ENCODE results near the gene THAP12.
"Not testable (repeated sequence)": the region's sequence is repeated elsewhere in the genome, so short reads cannot be mapped to it uniquely, and the experiment has no call there.

The THAP12 gene

DNA sequence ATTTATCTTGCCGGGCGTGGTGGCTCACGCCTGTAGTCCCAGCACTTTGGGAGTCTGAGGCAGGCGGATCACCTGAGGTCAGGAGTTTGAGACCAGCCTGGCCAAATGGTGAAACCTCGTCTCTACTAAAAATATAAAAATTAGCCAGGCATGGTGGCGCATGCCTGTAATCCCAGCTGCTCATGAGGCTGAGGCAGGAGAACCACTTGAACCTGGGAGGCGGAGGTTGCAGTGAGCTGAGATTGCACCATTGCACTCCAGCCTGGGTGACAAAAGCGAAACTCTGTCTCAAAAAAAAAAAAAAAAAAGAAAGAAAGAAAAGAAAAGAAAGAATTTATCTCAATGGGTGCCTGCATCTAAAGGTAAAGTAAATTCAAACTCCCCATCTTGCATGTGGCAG, 20.6 kb upstream of the THAP12 start:
- H3K9ac ChIP-seq (ENCODE audit: low read length in 5 of 5); H3K4me3 ChIP-seq (ENCODE audit: low read depth in 1 of 5, low read length in 5 of 5); H3K36me3 ChIP-seq (ENCODE audit: control insufficient read depth in 5 of 5, insufficient read depth in 5 of 5, low read length in 5 of 5); H3K27me3 ChIP-seq (ENCODE audit: control insufficient read depth in 5 of 5, insufficient read depth in 4 of 5, low read length in 5 of 5); H3K9me3 ChIP-seq (ENCODE audit: control insufficient read depth in 5 of 5, low read length in 5 of 5); H3K4me1 ChIP-seq (ENCODE audit: control insufficient read depth in 5 of 5, insufficient read depth in 5 of 5, low read length in 5 of 5); H3K27ac ChIP-seq (ENCODE audit: low read depth, low read length): not testable (repeated sequence)

DNA sequence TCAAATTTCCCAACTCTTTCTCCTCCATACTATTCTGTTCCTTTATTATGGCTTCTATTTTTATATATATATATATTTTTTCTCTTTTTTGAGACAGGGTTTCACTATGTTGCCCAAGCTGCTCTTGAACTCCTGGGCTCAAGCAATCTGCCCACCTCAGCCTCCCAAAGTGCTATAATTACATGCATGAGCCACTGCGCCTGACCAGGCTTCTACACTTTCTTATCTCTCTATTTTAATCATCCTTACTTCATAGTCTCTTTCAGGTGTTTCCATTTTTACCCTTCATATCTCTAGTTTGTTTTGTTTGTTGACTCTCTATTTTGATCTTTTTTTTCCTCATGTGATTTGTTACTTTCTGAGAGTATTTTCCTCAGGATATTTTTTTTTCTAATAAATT, 20.0 kb upstream of the THAP12 start:
- no peak overlapping the region for H3K4me3 ChIP-seq (ENCODE audit: low read depth in 1 of 5, low read length in 5 of 5)
- H3K36me3 ChIP-seq (ENCODE audit: control insufficient read depth in 5 of 5, insufficient read depth in 5 of 5, low read length in 5 of 5): no peaks in the 10 kb centered on the region
- H3K4me1 ChIP-seq (ENCODE audit: control insufficient read depth in 5 of 5, insufficient read depth in 5 of 5, low read length in 5 of 5): no peaks in the 10 kb centered on the region
- H3K27me3 ChIP-seq (ENCODE audit: control insufficient read depth in 5 of 5, insufficient read depth in 4 of 5, low read length in 5 of 5): no peaks in the 10 kb centered on the region
- H3K27ac ChIP-seq (ENCODE audit: low read depth, low read length): no peak overlapping the region
- H3K9me3 ChIP-seq (ENCODE audit: control insufficient read depth in 5 of 5, low read length in 5 of 5): no peaks in the 10 kb centered on the region
- no peak overlapping the region for H3K9ac ChIP-seq (ENCODE audit: low read length in 5 of 5)

DNA sequence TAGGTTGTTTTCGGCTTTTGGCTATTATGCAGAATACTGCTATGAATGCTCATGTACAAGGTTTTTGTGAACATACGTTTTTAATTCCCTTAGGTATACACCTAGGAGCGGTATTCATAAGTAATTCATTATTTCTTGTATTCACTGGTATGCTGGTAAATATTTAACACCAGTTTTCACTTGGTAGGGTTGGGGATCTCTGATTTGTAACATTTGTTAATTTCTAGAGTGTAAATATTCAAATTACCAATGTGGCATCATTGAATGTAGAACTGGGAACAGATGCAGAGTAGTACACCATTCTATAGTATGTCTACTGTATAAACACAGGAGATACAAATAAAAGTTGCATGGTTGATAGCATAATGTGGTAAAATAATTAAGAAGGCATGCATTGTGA, 16.5 kb upstream of the THAP12 start:
- Histone ChIP-seq H3K4me1 (ENCODE audit: control insufficient read depth in 5 of 5, insufficient read depth in 5 of 5, low read length in 5 of 5) (no peaks in the 10 kb centered on the region), H3K9ac (ENCODE audit: low read length in 5 of 5) (no peak overlapping the region), H3K9me3 (ENCODE audit: control insufficient read depth in 5 of 5, low read length in 5 of 5) (no peaks in the 10 kb centered on the region), H3K36me3 (ENCODE audit: control insufficient read depth in 5 of 5, insufficient read depth in 5 of 5, low read length in 5 of 5) (no peaks in the 10 kb centered on the region), H3K27me3 (ENCODE audit: control insufficient read depth in 5 of 5, insufficient read depth in 4 of 5, low read length in 5 of 5) (no peaks in the 10 kb centered on the region), H3K27ac (ENCODE audit: low read depth, low read length) (no peak overlapping the region), H3K4me3 (ENCODE audit: low read depth in 1 of 5, low read length in 5 of 5) (no peak overlapping the region)

DNA sequence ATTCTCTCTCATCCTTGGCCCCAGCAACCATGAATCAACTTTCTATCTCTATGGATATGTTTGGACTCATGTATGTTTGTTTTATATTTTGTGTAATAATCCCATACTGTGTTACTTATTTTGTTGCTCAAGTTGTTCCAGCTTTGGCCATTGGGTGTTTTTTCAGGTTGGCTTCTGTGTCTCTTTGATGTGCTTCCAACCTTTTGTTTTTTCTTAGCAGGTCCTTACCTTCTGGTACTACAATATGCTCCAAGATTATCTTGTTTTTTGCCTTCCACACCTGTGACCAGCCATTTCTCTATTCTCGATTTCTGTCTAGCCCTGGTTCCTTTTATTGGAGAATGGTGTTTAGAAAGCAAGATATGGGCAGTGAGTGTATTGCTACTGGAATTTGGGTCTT, 14.4 kb upstream of the THAP12 start:
- Histone ChIP-seq H3K9ac (ENCODE audit: low read length in 5 of 5) (no peak overlapping the region), H3K9me3 (ENCODE audit: control insufficient read depth in 5 of 5, low read length in 5 of 5) (no peaks in the 10 kb centered on the region), H3K36me3 (ENCODE audit: control insufficient read depth in 5 of 5, insufficient read depth in 5 of 5, low read length in 5 of 5) (no peaks in the 10 kb centered on the region), H3K27ac (ENCODE audit: low read depth, low read length) (no peak overlapping the region), H3K4me3 (ENCODE audit: low read depth in 1 of 5, low read length in 5 of 5) (no peak overlapping the region), H3K4me1 (ENCODE audit: control insufficient read depth in 5 of 5, insufficient read depth in 5 of 5, low read length in 5 of 5) (no peaks in the 10 kb centered on the region), H3K27me3 (ENCODE audit: control insufficient read depth in 5 of 5, insufficient read depth in 4 of 5, low read length in 5 of 5) (no peaks in the 10 kb centered on the region)

DNA sequence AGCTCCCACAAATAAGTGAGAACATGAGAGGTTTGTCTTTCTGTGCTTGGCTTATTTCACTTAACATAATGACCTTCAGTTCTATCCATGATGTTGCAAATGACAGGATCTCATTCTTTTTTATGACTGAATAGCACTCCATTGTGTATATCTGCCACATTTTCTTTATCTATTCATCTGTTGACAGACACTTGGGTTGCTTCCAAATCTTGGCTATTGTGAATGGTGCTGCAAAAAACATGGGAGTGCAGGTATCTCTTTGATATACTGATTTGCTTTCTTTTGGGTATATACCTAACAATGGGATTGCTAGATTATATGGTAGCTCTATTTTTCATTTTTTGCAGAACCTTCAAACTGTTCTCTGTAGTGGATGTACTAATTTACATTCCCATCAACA, 13.5 kb upstream of the THAP12 start:
- Histone ChIP-seq H3K36me3 (ENCODE audit: control insufficient read depth in 5 of 5, insufficient read depth in 5 of 5, low read length in 5 of 5) (no peaks in the 10 kb centered on the region), H3K9me3 (ENCODE audit: control insufficient read depth in 5 of 5, low read length in 5 of 5) (no peaks in the 10 kb centered on the region), H3K27ac (ENCODE audit: low read depth, low read length) (no peak overlapping the region), H3K9ac (ENCODE audit: low read length in 5 of 5) (no peak overlapping the region), H3K27me3 (ENCODE audit: control insufficient read depth in 5 of 5, insufficient read depth in 4 of 5, low read length in 5 of 5) (no peaks in the 10 kb centered on the region), H3K4me1 (ENCODE audit: control insufficient read depth in 5 of 5, insufficient read depth in 5 of 5, low read length in 5 of 5) (no peaks in the 10 kb centered on the region), H3K4me3 (ENCODE audit: low read depth in 1 of 5, low read length in 5 of 5) (no peak overlapping the region)

DNA sequence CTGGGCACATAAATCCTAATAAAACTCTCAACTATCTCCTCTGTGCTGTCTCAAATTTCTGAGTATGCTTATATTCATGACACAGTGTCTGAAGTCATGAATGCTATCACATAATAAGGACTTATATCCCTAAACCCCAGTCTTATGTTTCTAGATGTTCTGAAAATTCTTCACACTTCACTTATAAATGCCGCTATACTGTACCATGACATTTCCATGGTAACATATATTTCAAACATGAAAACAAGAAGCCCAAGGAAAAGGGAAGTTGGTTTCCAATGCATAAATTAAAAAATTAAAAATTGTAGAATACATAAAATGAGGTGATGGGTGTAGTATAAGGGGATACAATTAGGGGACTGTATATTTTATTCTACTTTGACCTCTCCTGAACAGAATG, 11.9 kb upstream of the THAP12 start:
- Histone ChIP-seq H3K9me3 (ENCODE audit: control insufficient read depth in 5 of 5, low read length in 5 of 5) (no peaks in the 10 kb centered on the region), H3K4me1 (ENCODE audit: control insufficient read depth in 5 of 5, insufficient read depth in 5 of 5, low read length in 5 of 5) (no peaks in the 10 kb centered on the region), H3K9ac (ENCODE audit: low read length in 5 of 5) (no peak overlapping the region), H3K36me3 (ENCODE audit: control insufficient read depth in 5 of 5, insufficient read depth in 5 of 5, low read length in 5 of 5) (no peaks in the 10 kb centered on the region), H3K4me3 (ENCODE audit: low read depth in 1 of 5, low read length in 5 of 5) (no peak overlapping the region), H3K27ac (ENCODE audit: low read depth, low read length) (no peak overlapping the region), H3K27me3 (ENCODE audit: control insufficient read depth in 5 of 5, insufficient read depth in 4 of 5, low read length in 5 of 5) (no peaks in the 10 kb centered on the region)

DNA sequence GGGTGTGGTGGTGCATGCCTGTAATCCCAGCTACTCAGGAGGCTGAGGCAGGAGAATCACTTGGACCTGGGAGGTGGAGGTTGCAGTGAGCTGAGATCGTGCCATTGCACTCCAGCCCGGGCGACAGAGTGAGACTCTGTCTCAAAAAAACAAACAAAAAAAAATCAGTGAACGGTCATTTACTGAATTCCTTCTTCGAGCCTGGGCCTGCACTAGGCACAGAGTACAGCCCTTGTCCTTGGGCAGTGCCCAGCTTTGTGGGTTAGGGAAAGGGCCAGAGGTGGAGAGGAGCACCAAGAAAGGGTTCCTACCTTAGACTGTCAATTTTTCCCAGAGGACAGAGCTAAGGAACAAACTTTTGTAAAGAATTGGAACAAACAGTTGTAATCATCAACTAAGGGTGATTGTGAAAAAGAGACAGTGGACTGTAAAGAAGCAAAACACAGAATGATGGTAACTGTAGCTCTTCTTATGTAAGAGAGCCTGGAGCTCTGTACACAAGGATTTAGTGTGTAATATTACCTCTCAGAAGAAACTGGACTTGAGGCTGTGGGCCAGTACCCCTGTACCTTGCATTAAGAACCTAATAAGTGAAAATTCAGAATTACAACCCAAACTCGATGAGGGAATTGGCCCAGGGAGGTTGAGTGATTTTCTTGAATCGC, 11.0 kb upstream of the THAP12 start:
- Histone ChIP-seq H3K9me3 (ENCODE audit: control insufficient read depth in 5 of 5, low read length in 5 of 5) (no peaks in the 10 kb centered on the region), H3K9ac (ENCODE audit: low read length in 5 of 5) (no peak overlapping the region), H3K4me1 (ENCODE audit: control insufficient read depth in 5 of 5, insufficient read depth in 5 of 5, low read length in 5 of 5) (no peaks in the 10 kb centered on the region), H3K36me3 (ENCODE audit: control insufficient read depth in 5 of 5, insufficient read depth in 5 of 5, low read length in 5 of 5) (no peaks in the 10 kb centered on the region), H3K4me3 (ENCODE audit: low read depth in 1 of 5, low read length in 5 of 5) (no peak overlapping the region), H3K27me3 (ENCODE audit: control insufficient read depth in 5 of 5, insufficient read depth in 4 of 5, low read length in 5 of 5) (no peaks in the 10 kb centered on the region), H3K27ac (ENCODE audit: low read depth, low read length) (no peak overlapping the region)

DNA sequence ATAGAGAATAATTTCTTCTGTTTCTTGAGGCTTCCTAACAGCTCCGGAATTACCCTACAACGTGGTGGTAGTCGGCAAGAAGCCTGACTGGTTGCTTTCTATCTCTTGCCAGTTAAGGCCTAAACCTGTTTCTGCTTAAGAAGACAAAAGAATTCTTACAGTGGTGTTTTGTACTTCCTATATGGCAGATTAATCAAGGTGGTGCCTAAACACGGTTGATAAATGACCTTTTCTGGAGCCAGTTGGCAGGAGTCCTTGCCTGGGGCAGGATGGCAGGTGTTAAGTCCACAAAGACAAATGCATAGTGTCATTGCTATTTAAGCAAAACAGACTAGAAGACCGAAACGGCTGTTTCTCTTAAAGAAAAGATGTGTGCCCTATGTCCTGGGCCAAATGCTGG, 10.1 kb upstream of the THAP12 start:
- H3K4me1 ChIP-seq (ENCODE audit: control insufficient read depth in 5 of 5, insufficient read depth in 5 of 5, low read length in 5 of 5): no peaks in the 10 kb centered on the region
- H3K27ac ChIP-seq (ENCODE audit: low read depth, low read length): no peak overlapping the region
- H3K9ac ChIP-seq (ENCODE audit: low read length in 5 of 5): no peak overlapping the region
- no peaks in the 10 kb centered on the region for H3K9me3 ChIP-seq (ENCODE audit: control insufficient read depth in 5 of 5, low read length in 5 of 5)
- H3K27me3 ChIP-seq (ENCODE audit: control insufficient read depth in 5 of 5, insufficient read depth in 4 of 5, low read length in 5 of 5): no peaks in the 10 kb centered on the region
- H3K4me3 ChIP-seq (ENCODE audit: low read depth in 1 of 5, low read length in 5 of 5): no peak overlapping the region
- H3K36me3 ChIP-seq (ENCODE audit: control insufficient read depth in 5 of 5, insufficient read depth in 5 of 5, low read length in 5 of 5): no peaks in the 10 kb centered on the region

DNA sequence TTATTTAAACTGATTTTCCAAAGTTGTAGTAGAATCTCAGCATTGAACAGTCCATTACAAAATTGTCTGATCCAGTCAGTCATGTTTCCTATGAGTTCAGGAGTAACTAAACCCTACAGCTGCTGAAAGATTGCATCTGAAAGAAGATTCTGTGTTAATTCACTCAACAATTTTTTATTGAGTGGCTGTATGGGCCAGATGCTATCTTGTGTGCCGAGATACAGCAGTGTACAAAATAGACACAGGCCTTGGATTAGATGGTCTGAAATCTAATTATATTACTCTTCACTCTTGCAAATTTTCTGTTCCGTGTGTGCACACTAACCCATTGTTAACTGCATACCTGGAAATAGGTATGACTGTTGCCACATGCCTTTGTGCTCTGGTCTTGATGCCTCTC, 7.5 kb upstream of the THAP12 start:
- no peak overlapping the region for H3K27ac ChIP-seq (ENCODE audit: low read depth, low read length)

DNA sequence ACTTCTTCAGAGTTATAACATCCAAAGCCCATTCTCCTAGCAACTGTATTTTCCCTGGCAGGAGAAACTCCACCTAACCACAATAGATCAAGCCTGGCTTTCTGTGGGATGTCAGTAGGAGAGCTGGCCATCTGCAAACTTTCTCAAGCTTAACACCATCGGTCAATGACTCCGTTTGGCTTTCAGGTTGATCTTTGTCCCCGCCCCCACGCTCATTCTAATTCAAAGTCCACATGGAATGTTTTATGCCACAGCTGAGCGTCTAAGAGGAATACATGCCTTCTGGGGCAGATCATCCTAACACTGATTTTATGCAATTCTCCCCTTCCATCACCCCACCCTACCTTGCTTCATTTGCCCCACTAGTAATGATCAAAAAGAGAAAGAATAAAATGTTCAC, 5.0 kb upstream of the THAP12 start:
- peaks cover 2 to 13% (median 11%) of the 10 kb centered on the region in 5 donors for H3K4me1 ChIP-seq (ENCODE audit: control insufficient read depth in 5 of 5, insufficient read depth in 5 of 5, low read length in 5 of 5)

More for the DNA sequence above, 7.5 kb upstream of the THAP12 start:
- no peaks in the 10 kb centered on the region for H3K4me1 ChIP-seq (ENCODE audit: control insufficient read depth in 5 of 5, insufficient read depth in 5 of 5, low read length in 5 of 5)
- H3K9ac ChIP-seq (ENCODE audit: low read length in 5 of 5): no peak overlapping the region
- H3K4me3 ChIP-seq (ENCODE audit: low read depth in 1 of 5, low read length in 5 of 5): no peak overlapping the region
- no peaks in the 10 kb centered on the region for H3K36me3 ChIP-seq (ENCODE audit: control insufficient read depth in 5 of 5, insufficient read depth in 5 of 5, low read length in 5 of 5)
- no peaks in the 10 kb centered on the region for H3K27me3 ChIP-seq (ENCODE audit: control insufficient read depth in 5 of 5, insufficient read depth in 4 of 5, low read length in 5 of 5)
- no peaks in the 10 kb centered on the region for H3K9me3 ChIP-seq (ENCODE audit: control insufficient read depth in 5 of 5, low read length in 5 of 5)

DNA sequence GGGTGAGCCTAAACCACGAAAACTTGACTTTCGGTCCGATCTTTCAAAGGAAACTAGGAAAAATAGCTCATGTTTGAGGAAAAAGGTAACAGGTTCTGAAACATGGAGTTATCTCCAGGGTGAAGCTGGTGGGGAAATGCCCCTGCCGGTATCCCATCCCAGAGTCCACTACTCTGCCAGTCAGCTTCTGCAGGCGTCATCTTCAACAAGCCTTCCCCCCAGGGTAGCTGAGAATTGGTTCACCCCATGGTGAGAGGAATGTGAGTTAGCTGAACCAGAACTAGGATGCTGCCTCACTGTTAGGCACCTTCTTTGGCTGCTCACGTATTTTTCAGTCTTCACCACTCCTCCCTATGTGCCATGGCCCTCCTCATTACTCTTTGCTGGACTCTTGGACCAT, 1.3 kb upstream of the THAP12 start:
- H3K9me3 ChIP-seq (ENCODE audit: control insufficient read depth in 5 of 5, low read length in 5 of 5): no peaks in the 10 kb centered on the region
- no peaks in the 10 kb centered on the region for H3K27me3 ChIP-seq (ENCODE audit: control insufficient read depth in 5 of 5, insufficient read depth in 4 of 5, low read length in 5 of 5)
- H3K4me1 ChIP-seq (ENCODE audit: control insufficient read depth in 5 of 5, insufficient read depth in 5 of 5, low read length in 5 of 5): peaks cover 5 to 33% (median 25%) of the 10 kb centered on the region in 5 donors
- no peak overlapping the region for H3K9ac ChIP-seq (ENCODE audit: low read length in 5 of 5)
- H3K4me3 ChIP-seq (ENCODE audit: low read depth in 1 of 5, low read length in 5 of 5): peak overlapping the region in 1 of 5 donors; percentile 96
- no peaks in the 10 kb centered on the region for H3K36me3 ChIP-seq (ENCODE audit: control insufficient read depth in 5 of 5, insufficient read depth in 5 of 5, low read length in 5 of 5)
- H3K27ac ChIP-seq (ENCODE audit: low read depth, low read length): no peak overlapping the region

More for the DNA sequence above, 5.0 kb upstream of the THAP12 start:
- Histone ChIP-seq H3K27ac (ENCODE audit: low read depth, low read length) (no peak overlapping the region), H3K4me3 (ENCODE audit: low read depth in 1 of 5, low read length in 5 of 5) (no peak overlapping the region), H3K36me3 (ENCODE audit: control insufficient read depth in 5 of 5, insufficient read depth in 5 of 5, low read length in 5 of 5) (no peaks in the 10 kb centered on the region), H3K27me3 (ENCODE audit: control insufficient read depth in 5 of 5, insufficient read depth in 4 of 5, low read length in 5 of 5) (no peaks in the 10 kb centered on the region), H3K9ac (ENCODE audit: low read length in 5 of 5) (no peak overlapping the region), H3K9me3 (ENCODE audit: control insufficient read depth in 5 of 5, low read length in 5 of 5) (no peaks in the 10 kb centered on the region)

All from subcutaneous abdominal adipose tissue (tissue), 5 donors.